ENCODE results near the gene GPR142.

The GPR142 gene

DNA sequence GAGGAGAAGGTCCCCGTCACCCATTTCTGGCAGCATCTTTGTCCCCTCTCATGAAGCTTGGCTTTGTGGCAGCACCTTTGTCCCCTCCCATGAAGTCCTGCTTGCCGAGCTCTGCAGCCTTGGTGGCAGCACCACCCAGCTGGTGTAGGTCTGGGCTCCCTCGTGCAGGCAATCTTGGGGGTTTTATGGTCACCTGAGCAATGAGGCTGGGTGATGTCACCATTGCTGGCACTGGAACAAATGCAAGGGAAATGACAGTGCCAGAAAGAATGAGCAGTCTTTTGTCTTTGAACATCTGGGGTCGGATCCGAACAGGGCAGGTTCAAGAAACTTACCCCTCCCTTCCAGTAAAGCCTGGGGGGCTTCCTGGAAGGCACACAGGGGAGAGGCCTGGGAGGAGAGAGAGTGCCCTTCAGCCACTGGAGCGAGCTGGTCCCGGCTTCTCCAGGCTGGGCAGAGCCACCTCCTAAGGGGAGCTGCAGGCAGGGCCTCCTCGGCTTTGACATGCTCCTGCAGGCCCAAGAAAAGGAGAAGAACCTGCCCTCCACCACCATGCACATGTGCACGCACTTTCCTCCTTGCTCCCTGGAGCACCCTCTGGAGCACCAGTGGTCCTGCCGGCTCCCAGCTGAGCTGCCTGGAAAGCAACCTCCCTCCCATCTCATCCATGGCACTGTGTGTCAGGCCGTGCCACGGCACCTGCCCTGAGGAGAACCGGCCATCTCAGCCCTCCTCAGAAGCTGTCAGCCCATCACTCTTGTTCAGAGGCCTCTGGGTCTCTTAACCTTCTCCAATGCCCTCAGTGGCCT lies 21.7 kb upstream of the GPR142 start:
- no peak for DNase-seq

DNA sequence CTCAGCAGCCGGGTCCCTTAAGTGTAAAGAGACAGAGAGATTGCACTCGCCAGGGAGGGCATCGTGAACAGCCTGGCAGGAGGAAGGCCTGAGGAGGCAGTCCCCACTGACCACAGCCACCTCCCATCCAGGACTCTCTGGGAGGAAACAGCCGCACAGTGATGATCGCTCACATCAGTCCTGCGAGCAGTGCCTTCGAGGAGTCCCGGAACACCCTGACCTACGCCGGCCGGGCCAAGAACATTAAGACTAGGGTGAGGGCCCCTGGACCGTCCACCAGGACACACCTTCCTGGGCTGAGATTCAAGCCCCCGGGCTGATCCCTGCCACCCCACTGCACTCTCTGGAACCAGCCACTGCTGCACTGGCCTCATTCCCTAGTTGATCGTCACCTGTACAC lies 19.7 kb upstream of the GPR142 start:
- DNase-seq, result no peak

DNA sequence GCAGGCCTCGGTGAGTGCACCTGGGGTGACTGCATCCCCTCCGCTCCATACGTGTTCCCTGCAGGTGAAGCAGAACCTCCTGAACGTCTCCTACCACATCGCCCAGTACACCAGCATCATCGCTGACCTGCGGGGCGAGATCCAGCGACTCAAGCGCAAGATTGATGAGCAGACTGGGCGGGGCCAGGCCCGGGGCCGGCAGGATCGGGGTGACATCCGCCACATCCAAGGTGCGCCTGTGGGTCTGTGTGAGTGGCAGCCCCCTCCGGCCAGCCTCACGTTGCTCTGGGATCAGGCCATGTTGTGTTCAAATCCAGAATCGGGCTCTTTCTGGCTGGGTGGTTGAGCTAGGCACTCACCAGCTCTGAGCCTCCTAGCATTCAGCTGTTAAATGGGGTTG lies 18.2 kb upstream of the GPR142 start:
- no peak for DNase-seq

DNA sequence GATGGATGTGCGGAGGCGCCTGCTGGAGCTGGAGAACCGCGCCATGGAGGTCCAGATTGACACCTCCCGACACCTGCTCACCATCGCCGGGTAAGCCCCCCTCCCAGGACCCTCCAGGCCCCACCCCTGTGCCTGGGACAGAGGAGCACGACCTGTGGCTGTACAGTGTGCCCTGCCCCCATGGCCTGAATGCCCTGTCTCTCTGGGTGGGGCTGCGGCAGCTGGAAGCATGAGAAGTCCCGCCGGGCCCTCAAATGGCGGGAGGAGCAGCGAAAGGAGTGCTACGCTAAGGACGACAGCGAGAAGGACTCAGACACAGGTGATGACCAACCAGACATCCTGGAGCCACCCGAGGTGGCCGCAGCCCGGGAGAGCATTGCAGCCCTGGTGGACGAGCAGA lies 16.8 kb upstream of the GPR142 start:
- DNase-seq, result no peak

DNA sequence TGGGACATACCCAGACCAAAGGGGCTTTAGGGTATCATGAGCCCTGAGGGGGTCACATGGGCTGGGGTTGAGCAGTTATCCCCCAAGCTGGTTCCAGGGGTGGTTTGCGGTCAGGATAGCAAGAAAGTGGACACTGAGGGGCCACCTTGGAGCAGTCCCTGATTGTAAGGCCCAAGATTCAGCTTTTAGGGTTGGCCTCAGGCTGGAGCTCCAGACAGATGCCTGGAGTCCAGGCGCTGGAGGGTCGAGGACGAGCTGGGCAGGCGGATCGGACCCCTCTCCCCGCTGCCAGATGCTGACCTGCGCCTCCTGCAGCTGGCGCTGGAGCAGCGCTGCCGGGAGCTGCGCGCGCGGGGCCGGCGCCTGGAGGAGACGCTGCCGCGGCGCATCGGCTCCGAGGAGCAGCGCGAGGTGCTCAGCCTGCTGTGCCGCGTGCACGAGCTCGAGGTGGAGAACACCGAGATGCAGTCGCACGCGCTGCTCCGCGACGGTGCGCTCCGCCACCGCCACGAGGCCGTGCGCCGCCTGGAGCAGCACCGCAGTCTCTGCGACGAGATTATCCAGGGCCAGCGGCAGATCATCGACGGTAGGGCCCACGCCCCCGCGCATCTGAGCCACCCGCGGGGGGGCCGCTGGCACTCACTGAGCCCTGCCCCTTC lies 15.6 kb upstream of the GPR142 start:
- no peak for DNase-seq

DNA sequence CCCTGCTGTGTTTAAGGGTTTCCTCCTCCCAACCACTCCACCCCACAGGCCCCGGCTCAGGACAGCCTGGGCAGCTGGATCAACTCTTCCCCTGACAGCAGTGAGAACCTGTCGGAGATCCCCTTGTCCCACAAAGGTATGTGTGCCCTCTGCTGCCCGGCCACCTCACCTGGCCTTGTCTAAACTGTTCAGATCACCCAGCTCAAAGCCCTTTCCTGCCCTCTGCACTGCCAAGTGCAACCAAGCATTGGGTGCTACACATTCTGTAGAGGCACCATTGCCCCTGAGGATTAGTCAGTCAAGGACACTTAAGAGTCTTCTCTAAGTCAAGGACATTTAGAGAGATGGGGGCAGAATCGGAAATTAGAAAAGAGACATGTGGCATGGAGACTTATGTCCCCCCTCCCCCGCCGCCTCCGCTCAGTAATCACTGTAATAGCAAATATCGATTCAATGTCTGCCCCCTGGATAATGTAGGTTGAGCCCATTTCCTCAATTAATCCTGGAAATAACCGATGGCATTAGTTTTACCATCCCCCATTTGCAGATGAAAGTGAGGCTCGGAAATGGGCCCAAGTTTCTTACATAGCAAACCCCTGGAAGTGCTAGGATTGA lies 13.8 kb upstream of the GPR142 start:
- DNase-seq, result no peak

DNA sequence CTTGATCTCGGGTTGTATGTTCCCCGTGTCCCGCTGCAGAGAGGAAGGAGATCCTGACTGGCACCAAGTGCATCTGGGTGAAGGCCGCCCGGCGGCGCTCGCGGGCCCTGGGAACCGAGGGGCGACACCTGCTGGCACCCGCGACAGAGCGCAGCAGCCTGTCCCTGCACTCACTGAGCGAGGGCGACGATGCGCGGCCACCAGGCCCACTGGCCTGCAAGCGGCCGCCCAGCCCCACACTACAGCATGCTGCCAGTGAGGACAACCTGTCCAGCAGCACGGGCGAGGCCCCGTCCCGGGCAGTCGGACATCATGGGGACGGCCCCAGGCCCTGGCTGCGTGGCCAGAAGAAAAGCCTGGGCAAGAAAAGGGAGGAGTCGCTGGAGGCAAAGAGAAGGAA lies 13.2 kb upstream of the GPR142 start:
- DNase-seq, result peak; percentile 41

DNA sequence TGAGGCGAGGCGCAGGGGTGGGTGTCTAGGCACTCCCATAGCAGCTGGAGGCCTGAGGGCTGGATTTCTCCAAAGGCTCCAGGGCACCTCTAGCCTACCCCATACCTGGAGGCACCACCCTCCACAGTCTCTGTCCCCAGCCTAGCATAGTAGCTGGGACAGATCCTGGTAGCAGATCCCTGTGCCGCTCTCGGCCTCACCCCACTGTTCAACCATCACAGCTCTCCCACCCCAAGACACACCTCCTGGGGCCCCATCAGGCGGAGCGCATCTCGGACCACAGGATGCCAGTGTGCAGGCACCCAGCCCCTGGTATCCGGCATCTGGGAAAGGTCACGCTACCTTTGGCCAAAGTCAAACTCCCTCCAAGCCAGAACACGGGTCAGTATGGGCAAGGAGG lies 12.7 kb upstream of the GPR142 start:
- DNase-seq, result no peak

DNA sequence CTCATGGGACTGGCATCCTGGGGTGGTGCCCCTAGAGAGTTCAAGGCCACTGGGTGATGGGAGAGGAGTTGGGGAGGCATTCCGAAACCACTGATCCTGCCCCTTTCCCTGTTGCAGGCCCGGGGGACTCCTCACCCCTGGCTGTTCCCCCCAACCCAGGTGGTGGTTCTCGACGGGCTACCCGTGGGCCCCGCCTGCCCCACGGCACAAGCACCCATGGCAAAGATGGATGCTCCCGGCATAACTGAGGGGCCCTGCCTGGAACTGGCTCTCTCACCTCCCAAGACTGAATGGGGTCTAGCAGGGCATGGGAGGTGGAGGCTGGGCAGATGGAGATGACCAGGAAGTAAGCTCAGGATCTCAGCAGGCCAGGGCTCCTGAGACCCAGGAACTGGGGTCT lies 12.2 kb upstream of the GPR142 start:
- DNase-seq, result no peak

DNA sequence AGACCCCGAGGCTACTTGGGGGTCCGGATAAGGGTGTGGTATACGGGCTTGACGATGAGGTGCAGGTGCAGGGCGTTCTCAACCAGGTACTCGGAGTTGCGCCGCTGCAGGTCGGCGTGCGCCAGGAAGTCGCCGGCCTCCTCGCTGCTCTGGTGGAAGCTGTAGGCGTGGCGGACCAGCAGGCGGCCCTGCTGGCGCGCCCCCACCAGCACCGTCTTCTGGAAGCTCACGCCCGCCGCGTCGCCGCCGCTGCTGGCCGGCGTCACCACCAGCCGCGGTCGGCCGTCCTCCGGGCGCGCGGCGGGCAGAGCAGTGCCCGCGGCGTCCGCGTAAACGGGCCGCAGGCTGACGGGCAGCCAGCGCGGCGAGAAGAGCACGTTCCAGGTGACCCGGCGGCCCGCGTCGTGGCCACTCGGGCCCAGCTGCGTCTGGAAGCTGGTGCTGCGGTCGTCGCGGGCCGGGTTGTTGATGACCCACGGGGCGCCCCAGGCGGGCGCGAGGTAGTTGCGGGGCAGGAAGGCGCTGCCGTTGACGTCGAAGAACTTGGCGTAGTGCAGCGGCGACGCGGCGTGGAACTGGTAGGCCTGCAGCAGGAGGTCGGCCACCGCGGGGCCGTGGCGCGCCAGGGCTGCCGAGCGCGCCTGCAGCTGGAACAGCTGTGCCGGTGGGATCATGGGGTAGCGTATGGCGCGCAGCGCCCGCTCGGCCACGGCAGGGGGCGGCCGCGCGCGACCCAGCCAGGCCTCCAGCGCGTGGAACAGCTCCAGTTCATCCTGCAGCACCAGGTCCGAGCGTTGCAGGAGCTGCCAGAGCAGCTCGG lies 10.4 kb upstream of the GPR142 start:
- no peak for DNase-seq

DNA sequence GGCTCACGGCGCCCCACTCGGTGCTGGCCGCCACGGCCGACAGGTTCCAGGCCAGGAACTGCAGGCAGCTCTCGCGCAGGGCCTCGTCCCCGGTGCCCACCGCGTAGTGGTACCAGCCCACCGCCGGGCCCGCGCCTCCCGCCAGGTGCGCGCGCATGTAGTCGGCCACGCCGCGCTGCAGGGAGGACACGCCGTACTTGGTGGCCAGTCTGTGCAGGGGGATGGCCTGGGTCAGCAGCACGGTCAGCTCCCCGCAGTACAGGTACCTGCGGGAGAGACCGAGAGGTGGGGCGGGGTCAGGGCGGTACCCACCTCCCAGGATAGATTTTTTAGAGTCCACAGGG lies 9.9 kb upstream of the GPR142 start:
- DNase-seq, result no peak

DNA sequence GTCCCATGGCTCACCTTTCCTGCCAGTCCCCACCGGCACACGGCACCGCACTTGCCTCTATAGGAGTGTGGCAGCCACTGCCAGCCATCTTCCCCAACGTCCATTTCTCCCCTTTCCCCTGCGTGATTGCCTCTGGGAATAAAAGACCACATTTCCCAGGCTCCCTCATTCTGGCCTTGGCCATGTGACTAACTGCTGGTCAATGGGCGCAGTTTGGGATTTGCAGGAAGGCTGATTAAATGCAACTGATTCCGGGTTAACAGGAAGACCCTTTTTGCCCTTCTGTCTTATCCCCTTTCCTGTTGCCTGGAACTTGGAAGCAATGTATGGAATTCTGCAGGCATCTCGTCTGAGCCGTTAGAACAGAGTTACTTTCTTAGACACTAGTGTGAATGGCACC lies 8.6 kb upstream of the GPR142 start:
- DNase-seq, result no peak

DNA sequence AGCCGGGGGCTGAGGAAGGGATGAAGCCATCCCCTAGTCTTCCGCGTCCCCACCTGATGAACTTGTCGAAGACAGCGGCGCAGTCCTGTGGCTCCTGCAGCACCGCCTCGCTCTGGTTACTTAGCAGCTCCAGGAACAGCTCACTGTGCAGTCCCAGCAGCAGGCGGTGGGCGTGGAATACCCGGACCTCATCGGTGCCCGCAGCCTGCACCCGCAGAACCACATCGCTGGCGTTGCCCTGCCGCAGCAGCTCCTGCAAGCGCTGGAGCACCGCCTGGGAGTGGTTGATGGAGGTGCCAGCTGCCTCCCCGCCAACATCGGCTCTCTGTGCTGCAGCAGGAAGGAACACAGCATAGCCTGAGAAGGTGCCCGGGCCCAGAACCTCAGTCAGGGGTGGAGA lies 7.4 kb upstream of the GPR142 start:
- no peak for DNase-seq

DNA sequence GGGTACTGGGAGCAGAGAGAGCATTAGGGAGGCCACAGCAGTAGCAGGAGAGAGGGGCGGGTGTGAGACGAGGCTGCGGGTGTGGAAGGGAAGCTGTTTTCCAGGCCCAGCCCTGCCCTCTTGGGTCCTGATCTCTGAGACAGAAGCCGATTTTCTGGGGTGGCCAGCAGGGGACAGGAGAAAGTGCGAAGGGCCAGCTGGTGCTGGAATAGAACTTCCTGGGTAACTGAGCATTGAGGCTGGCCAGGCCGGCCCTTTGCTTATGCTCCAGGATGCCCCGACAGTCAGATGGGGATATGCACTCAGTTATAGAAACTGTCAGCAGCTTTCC lies 6.4 kb upstream of the GPR142 start:
- DNase-seq, result no peak

DNA sequence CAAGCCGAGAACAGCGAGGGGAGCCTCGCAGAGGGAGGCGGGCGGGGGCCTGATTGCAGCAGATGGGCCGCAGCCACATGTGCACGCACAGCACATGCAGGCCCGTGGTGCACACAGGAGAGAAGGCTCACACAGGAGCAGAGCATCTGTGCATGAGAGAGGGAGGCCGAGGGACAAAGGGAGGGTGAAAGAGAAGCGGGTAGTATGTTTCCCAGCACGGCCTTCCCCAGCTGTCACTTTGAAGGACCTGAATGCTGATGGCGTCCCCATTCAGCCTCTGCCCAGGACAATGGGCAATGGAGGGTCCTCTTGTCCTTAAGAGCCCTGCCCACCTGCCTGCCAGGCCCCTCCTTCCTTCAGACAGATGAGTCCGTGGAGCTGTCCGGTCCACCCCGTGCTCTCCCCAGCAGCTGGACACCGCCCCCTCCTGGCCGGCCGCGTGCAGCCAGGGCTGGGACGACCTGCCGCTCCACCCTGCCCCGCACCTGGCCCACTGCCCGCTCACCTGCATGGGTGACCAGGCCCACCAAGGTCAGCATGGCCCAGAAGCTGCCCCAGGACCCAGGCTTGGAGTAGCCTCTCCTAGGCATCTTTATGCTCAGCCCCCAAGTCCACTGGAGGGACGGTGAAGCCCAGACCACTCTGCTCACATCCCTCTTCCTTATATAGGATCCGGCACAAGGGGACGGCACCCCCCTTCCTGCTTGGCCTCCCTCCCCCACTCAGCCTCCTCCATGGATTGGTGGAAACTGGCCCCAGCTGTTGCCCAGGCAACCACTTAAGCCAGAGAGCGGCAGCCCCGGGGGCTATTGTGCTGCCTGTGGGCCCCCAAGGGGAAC lies 5.9 kb upstream of the GPR142 start, which contains the start of gene BTBD17:
Gene BTBD17 (minus strand): TSS at position 639 of the 839 bp plus-strand sequence. CDS start 49 bp downstream, at position 590.
- peak; percentile 27 for DNase-seq

DNA sequence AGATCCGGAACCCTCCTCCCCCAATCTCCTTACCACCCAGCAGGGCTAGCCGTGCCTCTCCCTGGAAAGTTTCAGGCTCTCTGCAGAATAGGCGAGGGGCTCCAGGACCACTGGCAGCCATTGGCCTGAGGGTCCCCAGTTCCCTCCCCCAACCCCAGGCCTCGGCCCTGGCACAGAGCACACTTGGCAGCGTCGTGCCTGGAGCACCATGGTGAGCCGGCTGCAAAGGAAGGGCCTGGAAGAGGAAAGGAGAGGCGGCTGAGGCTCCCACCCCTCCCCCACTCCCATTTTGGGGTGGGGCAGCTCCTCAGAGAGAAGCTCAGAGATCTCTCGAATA lies 5.3 kb upstream of the GPR142 start:
- DNase-seq, result no peak

DNA sequence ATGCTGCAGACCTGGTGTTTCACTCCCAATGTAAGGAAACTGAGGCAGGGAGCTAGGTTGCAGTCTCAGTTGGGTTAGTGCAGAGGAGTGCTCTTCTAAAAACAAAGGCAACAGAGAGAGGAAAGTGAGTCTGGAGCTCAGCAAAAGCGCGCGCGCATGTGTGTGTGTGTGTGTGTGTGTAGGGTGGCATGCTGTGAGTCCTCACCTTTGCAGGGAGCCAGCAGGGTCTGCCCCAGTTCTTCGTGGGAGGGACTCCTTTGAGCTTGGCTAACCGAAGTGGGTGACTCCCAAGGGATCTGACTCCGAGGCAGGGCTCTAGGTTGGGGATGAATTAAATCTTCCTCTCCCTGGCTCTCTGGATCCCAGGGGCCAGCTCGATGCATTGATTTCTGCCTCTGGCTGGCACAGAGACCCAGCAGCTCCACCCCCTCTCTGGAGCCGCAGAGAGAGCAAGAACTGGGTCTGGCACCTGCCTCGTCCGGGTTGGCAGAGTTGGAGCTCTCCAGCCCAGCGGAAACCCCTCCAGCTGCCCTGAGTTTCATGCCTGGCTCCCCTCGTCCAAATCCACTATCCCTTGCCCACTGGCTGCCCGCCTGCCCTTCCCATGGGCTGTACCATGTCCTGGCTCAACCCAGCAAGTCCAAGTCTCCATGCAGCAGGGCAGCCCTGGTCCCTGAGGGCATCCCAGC lies 4.4 kb upstream of the GPR142 start:
- no peak for DNase-seq

DNA sequence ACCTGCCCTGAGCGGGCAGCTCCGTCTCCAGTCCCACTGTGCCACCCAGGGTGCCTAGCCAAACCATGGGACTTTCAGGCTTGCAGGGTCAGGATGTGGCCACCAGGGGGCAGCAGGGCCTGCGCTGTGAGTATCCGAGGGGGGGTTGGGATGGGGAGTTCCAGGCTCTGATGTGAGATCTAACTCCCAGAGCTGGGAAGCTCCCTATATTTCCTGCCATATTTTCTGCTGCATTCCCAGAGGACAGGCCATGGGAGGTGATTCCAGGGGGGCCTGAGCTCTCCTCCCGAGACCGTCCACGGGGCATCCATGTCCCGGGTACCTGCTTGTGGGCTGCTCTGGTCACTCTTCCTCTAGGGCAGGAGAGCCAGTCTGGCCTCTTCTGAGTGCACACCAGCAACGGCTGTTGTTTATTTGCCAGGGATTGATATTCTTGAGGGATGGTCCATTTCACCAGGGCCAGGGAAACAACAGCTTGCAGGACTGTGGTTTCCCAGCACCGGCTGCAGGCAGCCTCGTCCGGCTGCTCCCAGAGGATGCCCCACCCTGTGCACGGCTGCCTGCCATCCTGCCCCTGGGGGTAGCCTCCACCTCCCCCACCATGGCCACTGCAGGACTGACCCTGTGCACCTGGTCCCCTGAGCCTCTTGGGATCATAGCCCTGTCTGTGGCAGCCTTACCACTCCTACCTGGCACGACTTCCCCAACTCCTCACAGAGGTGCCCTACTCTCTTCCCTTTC lies 1.2 kb downstream of the GPR142 start:
- DNase-seq, result peak; percentile 71

DNA sequence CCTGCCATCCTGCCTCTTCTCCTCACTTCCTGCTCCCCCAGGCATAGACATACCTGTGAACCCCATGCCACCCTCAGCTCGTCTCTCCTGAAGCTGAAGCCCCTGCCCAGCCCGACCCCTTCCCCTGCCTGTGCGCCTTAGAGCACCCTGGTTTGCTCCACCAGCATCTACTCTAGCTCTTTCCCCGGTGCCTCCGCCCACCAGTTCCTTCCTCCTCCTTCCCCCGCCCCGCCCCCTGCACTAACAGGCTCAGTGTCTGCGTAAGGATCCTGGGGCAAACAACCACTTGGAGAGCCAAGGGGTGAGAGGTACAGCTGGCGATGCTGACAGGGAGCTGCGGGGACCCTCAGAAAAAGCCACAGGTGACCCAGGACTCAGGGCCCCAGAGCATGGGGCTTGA lies 1.9 kb downstream of the GPR142 start:
- DNase-seq, result peak; percentile 62

DNA sequence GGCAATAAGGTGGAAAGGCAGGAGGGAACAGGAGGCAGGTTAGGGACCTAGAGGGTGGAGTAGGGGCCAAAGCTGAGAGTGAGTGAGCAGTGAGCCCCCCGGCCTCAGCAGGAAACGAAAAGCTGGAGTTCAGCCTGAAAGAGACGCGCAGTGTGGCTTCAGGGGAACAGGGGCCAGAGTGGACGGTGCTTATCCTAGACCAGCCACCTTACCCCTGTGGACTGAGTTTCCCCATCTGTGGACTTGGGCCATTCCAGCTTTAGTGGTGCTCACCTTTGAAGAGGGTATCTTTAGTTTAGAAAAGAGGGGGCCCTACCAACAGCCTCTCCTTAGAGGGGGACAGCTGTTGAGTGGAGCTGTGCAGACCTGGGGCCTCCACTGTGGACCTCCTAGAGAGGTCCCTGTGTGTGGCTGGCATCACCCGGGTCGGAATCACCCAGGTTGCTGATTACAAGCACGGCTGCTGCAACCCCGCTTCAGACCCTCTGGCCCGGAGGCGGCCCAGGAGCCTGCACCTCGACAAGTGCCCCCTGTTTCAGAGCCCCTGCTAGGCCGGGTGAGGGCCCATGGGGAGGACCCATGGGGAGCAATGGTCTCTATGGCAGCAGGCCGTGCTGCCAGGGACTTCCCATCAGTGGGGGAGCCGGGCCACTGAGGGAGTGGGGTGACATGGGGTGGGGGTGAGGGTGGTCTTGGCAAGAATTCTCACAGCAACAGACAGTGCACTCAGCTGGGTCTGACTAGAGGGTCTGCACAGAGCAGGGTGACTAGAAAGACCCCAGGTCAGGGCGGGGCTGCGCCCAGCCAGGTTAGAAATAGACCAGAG lies 2.6 kb downstream of the GPR142 start:
- no peak for DNase-seq
